CD1c-positive myeloid dendritic cell (primary cell): Measurements from ENCODE around the gene MROH2A.

Experiments used
- DNase-seq: peaks from one replicate; pipeline ENCODE4 v3.0.0-alpha.2; 2016; ENCODE audit errors: extremely low spot score

The MROH2A gene

DNA sequence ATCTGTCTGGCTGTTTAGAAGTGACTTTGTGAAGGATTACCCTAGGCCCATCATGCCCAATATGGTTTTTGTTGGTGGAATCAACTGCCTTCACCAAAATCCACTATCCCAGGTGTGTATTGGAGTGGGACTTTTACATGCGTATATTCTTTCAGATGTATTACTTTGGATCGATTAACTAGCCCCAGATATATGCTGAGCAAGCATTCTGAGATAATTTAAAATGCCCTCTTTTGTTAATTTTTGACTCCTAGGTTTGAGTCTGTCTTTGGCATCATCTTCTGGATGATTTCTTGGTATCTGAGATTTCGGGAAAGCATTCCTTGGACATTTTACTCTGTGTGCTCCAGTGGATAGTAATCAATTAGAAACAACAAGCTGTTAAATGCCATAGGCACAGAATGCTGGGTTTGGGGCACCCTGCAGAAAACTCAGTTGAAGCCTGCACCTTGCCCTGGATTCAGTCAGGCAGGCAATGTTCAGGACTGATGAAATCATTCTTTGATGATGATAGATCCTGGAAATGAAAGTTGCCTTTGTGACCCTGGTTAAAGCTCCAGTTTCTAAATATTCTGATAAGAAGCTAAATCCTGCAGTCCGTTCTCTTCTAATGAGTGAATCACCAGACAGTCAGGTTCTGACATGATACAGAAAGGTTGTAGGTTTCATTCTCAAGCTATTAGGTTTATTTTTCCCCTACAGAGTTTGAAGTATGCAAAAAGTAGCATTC lies 16.9 kb upstream of the MROH2A start:
- DNase-seq, result no peak

DNA sequence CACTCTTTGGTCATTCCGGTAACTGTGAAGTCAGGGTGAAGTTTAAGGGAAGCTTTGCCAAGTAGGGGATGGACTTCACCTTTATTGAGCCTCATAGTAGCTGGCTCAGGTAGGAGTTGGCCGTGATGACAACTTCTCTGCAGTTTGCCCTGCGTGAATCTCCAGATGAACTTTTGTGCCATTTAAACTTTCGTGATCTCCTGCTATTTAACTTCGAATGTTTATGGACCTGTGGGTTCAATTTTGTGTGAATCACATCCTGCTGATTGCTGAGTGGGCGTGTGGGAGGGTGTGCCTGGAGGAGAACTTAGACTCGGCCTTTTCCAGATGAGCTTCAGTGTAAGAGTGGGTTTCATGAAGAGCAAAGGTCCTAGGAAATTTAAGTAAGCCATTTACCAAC lies 13.9 kb upstream of the MROH2A start:
- DNase-seq, result no peak

DNA sequence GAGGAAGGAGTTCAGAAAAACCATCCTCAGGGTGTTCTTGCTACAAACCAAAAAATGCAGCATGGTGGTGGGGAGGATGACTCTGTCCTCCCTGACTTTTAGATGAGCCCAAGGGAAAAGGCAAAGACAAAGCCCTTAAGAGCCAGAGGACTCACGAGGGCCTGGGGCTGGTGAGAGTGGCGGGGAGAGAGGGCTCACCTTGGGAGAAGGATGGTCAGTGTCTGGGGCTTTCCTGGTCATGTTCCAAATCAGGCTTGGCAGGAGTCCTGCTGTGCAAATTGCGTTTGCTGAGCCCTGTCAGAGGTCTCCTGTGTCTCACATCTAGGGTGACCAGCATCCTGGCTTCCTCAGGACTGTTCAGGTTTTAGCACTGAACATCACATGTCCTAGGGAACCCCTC lies 13.4 kb upstream of the MROH2A start:
- DNase-seq, result no peak

DNA sequence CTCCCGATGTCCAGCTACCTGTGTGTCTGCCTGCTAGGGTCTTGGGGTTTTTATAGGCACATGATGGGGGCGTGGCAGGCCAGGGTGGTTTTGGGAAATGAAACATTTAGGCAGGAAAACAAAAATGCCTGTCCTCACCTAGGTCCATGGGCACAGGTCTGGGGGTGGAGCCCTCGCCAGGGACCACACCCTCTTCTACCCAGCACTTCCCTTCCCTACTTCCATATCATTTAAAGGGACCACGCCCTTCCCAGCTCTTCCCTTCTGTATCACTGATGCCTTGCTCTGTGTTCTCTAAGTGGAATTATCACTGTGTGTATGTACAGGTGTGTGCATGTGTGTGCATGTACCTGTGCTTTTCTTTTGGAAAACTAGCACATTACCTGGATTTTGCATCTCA lies 11.7 kb upstream of the MROH2A start:
- DNase-seq, result no peak

DNA sequence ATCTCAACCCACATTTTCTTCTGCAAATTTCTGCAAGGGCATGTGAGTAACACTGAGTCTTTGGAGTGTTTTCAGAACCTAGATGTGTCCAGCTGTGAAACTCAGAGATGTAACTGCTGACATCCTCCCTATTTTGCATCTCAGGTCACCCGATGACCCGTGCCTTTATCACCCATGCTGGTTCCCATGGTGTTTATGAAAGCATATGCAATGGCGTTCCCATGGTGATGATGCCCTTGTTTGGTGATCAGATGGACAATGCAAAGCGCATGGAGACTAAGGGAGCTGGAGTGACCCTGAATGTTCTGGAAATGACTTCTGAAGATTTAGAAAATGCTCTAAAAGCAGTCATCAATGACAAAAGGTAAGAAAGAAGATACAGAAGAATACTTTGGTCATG lies 10.1 kb upstream of the MROH2A start:
- no peak for DNase-seq

DNA sequence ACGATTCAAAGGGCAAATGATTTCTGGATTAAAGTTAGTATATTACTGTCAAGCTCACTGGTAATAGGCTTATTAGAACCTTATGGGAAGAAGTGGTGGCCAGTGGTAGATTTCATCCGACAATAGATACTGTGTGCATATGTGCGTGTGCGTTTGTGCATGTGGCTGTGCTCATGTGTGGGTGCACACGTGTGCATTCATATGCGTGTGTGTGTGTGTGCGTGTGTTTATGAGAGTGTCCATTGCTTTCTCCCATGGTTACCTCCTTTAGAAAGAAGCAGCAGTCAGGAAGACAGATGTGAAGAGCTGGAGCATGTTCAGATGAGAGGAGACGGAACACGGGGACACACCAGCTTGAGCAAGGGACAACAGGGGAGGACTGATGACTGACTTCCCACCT lies 8.9 kb upstream of the MROH2A start:
- no peak for DNase-seq

DNA sequence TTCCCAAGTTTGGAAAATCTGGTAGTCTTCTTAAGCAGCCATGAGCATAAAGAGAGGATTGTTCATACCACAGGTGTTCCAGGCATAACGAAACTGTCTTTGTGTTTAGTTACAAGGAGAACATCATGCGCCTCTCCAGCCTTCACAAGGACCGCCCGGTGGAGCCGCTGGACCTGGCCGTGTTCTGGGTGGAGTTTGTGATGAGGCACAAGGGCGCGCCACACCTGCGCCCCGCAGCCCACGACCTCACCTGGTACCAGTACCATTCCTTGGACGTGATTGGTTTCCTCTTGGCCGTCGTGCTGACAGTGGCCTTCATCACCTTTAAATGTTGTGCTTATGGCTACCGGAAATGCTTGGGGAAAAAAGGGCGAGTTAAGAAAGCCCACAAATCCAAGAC lies 6.0 kb upstream of the MROH2A start:
- DNase-seq, result no peak

DNA sequence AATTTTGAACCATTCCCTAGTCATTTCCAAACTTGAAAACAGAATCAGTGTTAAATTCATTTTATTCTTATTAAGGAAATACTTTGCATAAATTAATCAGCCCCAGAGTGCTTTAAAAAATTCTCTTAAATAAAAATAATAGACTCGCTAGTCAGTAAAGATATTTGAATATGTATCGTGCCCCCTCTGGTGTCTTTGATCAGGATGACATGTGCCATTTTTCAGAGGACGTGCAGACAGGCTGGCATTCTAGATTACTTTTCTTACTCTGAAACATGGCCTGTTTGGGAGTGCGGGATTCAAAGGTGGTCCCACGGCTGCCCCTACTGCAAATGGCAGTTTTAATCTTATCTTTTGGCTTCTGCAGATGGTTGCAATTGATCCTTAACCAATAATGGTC lies 5.5 kb upstream of the MROH2A start:
- DNase-seq, result no peak

DNA sequence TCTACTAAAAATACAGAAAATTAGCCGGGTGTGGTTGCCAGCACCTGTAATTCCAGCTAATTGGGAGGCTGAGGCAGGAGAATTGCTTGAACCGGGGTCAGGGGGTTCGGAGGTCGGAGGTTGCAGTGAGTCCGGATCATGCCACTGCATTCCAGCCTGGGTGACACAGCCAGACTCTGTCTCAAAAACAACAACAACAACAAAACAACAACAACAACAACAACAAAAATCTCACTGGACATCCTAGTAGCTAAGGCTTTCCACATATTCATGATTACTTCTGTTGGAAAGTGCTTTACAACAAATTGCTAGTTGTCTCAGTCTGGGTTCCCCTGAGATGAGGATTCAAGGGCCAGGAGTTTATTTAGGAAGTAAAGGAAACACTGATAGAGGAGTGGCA lies 4.3 kb upstream of the MROH2A start:
- DNase-seq, result no peak

DNA sequence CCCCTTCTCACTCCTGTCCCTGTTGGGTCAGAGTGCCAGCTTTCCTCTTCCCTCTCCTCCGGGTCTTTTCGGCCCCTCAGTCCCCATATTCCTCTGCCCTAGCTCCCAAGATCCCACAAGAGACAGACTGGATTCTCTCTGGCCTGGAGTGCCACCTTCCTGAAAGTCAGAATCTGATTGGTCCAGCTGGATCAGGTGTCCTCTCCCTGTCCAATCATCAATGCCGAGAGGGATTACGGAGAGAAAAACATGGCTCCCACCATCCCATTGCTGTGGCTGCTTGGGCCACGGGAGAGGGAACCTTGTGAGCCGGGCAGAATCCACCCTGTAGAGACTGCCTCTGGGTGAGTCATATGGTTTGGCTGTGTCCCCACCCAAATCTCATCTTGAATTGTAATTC lies 2.7 kb upstream of the MROH2A start:
- DNase-seq, result no peak

DNA sequence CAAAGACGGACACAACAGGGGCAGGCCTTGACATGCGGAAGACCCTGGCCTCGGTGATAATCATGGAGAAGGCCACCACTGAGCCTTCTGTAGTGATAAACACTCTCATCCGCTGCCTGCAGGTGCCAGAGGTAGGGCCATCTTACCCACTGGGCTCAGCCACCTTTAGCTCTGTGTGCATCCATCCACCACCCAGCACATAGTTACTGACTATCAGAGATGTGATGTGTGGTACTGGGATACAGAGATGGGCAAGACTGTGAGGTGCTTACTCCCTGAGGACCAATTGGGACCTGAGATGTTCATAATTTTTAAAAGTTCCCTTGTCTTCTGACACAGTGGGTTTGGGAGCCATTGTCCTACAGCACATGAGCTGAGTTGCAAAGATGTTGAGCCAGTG lies 1.6 kb downstream of the MROH2A start:
- no peak for DNase-seq

DNA sequence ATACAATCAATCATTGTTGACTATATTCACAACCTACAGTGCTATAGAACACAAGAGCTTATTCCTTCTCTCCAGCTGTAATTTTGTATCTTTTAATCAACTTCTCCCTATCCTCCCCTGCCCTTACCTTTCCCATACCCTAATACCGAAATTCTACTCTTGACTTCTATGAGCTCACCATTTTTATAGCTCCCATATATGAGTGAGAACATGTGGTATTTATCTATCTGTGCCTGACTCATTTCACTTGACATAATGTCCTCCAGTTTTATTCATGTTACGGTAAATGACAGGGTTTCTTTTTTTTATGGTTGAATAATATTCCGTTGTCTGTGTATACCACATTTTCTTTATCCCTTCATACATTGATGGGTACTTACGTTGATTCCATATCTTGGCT lies 2.6 kb downstream of the MROH2A start:
- DNase-seq, result no peak

DNA sequence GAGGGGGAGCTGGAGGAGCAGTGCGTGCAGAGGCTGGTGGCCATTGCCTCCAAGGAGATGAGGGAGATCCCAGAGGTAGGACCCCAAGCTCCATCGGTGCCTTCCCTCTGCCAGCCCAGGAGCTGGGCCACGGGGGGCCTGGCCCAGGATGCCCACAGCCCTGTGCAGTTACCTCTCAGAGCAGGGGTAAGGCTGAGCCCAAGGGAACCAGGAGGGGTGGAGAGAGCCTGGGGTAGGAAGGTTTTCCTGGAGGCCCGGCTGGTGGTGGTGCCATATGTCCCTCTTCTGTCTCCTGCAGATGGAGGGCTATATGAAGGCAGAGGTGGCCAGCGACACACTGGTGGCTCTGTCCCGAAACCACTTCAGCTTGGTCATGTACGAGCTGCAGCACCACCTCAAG lies 11.4 kb downstream of the MROH2A start:
- no peak for DNase-seq

DNA sequence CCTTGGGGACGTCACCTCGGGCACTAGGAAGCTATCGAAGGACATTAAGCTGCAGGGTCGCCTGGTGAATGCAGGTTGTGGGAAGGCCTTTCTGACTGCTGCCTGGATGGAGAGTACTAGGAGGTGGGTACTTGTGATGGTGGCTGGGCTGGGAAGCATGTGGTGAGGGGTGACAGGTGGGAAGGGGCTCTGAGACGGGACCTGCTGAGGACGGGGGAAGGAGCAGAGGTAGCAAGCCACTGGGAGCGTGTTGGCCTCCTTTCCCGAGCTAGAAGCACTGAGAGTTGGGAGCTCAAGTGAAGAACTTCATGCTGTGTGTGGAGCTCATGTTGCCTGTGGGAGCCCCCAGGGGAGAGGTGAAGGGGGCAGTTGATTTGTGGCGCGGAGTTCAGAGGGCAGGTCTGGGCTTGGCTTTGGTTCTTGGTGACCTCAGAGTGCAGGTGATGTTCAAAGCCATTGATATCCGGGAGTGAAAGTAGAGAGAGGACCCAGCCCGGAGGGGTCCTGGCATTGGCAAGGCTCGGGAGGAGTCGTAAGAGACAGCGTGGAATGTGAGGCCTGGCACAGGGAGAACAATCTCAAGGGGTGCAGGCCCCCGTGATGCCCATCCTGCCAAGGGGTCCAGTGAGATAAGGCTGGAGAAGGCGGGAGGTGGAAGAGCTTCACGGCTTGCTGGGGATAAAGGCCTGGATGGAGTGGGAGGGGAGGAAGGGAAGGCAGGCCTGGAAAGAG lies 13.2 kb downstream of the MROH2A start:
- no peak for DNase-seq

DNA sequence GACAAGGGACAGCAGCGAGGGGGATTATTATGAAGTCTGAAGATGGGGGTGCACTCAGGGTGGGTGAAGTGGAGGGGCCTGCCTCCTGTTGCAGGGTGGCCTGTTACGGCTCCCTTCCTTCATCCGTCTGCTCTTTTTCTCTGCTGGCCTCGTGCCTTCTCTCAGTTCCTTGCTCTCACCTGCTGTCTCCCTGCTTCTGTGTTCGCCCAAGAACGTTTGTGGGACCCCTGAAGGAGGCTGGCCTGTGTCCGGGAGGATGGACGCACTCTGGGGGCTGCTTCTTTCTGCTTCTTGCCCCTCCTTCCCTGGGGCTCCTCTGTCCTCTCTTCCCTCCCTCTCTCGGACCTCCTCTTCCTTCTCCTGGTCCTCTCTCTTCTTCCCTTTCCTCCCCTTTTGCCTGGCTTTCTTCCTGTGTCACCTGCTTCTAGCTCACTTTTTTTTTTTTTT lies 13.8 kb downstream of the MROH2A start:
- no peak for DNase-seq

DNA sequence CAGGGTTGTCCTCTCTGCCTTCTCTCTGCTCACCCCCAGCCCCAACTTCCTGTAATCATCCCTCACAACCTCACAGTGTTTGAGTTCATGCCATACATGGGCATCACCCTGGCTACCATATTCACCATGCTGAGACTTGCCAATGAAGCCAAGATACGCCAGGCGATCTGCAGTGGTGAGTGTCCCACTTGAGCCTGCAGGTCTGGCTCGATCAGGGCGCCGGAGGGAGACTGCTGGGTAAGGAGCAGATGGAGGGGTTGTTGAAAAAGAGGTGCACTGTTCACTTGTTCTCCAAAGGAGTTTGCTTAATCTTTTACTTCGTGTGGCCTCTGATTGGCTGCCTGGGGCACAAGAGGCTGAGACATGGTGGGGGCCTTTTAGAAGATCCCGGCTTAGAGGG lies 14.6 kb downstream of the MROH2A start:
- no peak for DNase-seq

DNA sequence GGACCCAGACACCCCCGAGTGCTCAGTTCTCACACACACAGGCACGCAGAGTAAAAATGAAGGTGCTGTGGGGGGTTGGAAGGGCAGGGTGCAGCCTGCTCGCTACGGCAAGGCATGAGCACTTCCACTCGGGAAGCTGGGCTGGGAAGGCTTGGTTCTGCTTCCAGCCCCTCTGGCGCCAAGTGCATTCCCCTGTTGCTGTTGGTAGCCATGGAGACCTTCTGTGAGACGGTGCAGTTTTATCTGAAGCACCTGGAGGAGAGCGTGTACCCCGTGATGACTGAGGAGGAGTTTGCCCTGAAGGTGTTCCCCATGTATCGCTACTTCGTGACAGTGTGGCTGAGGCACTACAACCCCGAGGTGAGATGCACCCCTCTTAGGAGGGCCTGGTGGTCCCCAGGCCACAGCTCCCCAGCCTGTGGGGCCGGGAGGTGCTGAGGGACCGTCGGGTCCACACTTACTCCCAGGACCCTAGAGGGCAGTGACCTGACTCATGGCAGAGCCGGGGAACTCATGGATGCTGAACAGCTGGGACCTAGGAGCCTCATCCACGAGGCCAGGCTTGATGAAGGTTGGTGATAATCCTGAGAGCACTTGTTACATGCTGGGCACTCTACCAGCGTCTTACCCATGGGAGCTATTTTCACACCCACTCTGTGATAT lies 15.5 kb downstream of the MROH2A start:
- no peak for DNase-seq

DNA sequence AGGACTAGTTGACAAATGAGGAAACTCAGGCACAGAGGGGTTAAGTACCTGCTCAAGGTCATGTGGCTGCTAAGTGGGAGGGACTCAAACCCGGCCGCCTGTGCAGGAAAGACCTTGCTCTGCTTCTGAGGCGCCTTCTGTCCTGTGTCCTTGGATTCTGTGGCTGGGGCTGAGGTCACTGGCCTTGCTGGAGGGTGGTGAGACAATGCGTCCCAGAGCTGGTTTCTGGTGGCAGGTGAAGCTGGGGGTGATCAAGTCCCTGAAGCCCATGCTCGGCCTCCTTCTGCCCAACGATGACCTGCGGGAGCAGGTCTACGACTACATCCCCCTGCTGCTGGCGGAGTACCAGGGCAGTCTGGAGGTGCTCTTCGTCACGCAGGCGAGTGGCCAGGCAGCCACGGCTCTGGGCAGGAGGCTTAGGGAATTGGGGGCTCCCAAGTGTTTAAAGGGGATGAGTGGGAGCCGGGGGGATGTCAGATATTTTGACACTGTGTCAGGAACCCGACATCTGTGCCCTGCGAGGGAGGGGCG lies 16.1 kb downstream of the MROH2A start:
- no peak for DNase-seq

DNA sequence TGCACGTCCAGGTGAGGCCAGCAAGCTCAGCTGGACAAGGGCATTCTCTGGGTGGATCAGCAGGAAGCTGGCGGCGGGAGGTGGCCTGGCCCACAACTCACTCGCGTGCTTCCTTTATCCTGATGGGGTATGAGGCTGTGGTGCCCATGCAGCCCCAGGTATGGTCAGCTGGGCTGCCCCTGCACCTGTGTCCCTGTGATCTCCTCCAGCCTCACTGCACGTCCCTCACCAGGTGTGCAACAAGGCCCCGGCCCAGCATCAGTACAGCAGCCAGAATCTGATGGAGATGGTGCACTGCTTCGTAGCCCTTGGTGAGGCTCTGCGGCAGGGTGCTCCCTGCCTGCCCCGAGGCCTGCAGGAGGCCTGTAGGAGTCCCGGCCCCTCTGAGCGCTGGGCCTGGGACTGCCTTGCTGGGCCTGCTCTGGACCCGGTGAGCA lies 17.6 kb downstream of the MROH2A start:
- no peak for DNase-seq

DNA sequence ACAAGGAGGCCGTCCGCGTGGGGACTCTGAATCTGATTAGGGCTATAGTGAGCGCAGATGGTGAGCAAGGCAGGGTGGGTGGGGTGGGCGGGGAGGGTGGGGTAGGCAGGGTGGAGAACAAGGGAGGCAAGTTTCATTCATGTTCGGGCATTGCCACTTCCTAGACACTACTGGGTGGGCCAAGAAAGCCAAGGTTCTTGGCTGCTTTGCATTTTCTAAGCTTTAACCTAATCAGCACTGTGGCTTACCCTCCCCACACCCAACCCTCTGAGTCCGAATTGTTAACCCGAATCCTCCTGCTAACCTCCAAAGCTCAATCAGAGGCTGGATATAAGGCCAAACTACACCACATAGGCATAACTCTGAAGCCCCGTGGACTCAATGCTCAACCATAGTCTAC lies 18.1 kb downstream of the MROH2A start:
- no peak for DNase-seq

DNA sequence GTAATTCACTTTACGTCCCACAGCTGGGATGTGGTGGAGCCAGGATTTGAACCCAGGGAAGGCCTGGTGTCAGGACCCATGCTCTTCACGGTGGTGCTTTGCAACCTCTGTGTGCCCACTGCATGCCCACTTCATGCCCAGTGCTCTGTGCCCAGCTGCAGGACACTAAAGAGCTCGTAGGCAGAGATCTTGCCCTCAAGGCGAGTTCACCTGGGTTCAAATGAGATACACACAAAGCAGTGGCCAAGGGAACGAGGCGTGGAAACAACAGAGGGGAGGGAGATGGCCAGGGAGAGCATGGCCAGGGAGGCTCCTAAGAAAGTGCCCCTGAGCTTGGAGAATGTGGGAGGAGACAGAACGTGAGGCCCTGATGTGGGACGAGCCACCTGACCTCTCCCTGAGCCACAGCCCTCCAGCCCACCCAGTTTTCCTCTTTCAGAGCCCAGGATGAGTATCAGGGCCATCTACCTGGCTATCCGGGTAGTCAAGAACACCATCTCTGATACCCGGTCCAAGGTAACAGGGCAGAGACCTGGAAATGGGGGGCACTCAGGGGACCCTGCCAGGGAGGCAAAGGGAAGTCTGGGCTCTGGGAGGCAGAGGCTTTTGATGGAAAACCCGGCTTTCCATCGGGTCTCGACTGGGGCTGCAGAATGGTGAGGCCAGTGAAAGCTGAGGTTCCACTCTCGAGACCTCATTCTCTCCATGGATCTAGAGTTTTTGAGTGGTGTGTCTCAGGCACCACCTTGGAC lies 20.4 kb downstream of the MROH2A start:
- no peak for DNase-seq

DNA sequence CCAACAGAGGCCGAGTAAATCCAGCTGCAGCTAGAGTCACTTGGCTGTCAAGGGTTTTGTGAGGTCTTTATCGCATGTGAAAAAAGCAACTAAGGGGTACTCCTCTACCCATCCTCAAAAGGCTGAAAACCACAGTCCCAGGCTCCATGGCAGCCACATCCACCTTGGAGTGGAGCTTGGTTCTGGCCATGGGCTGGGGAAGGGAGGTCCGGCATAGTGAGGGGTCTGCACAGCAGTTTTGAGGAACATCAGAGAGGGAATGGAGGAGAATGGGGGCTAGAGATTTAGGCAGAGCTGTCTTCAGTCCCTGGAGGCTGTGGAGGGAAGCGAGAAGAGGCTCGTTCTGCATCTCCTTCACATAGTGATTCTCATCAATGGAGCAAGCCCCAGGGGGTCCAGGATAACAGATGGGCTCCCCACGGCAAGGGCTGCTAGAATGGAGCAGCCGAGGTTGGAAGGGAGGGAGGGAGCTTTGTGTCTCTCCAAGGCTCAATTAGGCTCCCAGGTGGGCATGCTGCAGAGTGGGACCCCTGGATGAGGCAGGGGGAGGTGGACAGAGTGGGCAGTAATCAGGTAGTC lies 21.0 kb downstream of the MROH2A start:
- DNase-seq, result no peak
